Right atrium auricular region (tissue), 2 donors: ENCODE data around the gene ESRP2. TPM values are rescaled to one million over a fixed set of nuclear protein-coding genes. Genes with fewer than 3 reads are reported as not detected.
A peak's percentile ranks its signal among the peaks of the same experiment; 100 is the strongest.

Experiments
- DNase-seq: peaks from one replicate; pipeline ENCODE4 v3.0.0-alpha.2; 2019; ENCODE audit warnings: low spot score
- H3K27ac ChIP-seq, 2 donors: fragments of 200-600 bp; sonication (generic); 1 replicate in 1 of 2; 2 replicates in 1 of 2; pipeline ENCODE4 v1.5.1; 2016 to 2019
- H3K27me3 ChIP-seq, 2 donors: fragments of 200-600 bp; sonication (generic); one replicate each; pipeline versions ENCODE4 v1.5.1 to v1.6.0; 2017 to 2019
- H3K36me3 ChIP-seq: fragments of 200-600 bp; sonication (generic); one replicate; pipeline ENCODE4 v1.5.1; 2016
- H3K4me1 ChIP-seq, 2 donors: fragments of 200-600 bp; sonication (generic); one replicate each; pipeline versions ENCODE4 v1.5.1 to v1.6.0; 2017 to 2019
- H3K4me3 ChIP-seq, 2 donors: fragments of 200-600 bp; sonication (generic); 1 replicate in 1 of 2; 2 replicates in 1 of 2; pipeline ENCODE4 v1.5.1; 2017 to 2019; ENCODE audit warnings: mild to moderate bottlenecking in 1 of 2, moderate library complexity in 1 of 2
- H3K9me3 ChIP-seq, 2 donors: fragments of 200-600 bp; sonication (generic); one replicate each; pipeline ENCODE4 v1.5.1; 2019
- CTCF ChIP-seq, 2 donors: fragments of 200-600 bp; sonication (generic); IDR thresholded peaks; one replicate each; pipeline ENCODE4 v1.5.1; 2019; ENCODE audit warnings: antibody characterized with exemption in 2 of 2
- total RNA-seq, 2 donors: library from RNA; depleted of rRNA; stranded (reverse); fragments of >200 nt; gene quantifications; one replicate each; pipeline ENCODE4 v1.1.0, GENCODE V29; 2016

The ESRP2 gene
- total RNA-seq, 2 donors from 2014 or later = 0.59 to 1.2 TPM

DNA sequence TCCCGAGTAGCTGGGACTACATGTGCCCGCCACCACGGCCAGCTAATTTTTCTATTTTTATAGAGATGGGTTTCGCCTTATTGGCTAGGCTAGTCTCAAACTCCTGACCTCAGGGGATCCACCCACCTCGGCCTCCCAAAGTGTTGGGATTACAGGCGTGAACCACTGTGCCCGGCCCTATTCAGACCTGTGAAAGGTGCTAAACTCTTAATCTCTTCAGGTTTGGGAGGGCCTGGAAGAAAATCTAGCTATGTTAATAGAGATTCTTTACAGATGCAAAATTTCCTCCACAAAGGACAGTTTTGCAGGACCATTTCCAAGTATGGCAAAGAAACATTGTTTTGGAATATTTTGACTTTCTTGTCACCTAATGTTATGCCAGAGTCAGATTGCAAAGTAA lies 6.2 kb upstream of the ESRP2 start:
- no peak for DNase-seq
- H3K27ac ChIP-seq = no peak overlapping the region
- TF ChIP-seq CTCF (IDR thresholded peaks at IDR 0.05) = no peak
- no peaks in the 10 kb centered on the region for H3K36me3 ChIP-seq
- H3K4me3 ChIP-seq = no peak overlapping the region
- peaks cover 0 to 43% of the 10 kb centered on the region in 2 donors for H3K4me1 ChIP-seq
- no peaks in the 10 kb centered on the region for H3K27me3 ChIP-seq
- no peaks in the 10 kb centered on the region for H3K9me3 ChIP-seq

GRCh38 chr16:68238029-68238345 lies 2.1 kb upstream of the ESRP2 start:
- Histone ChIP-seq H3K9me3 (no peaks in the 10 kb centered on the region), H3K27me3 (no peaks in the 10 kb centered on the region), H3K36me3 (no peaks in the 10 kb centered on the region), H3K27ac (peak overlapping the region; percentile 80 to 87), H3K4me1 (peaks cover 0 to 48% of the 10 kb centered on the region in 2 donors), H3K4me3 (peak overlapping the region; percentile 56 to 61)
- TF ChIP-seq CTCF (IDR thresholded peaks at IDR 0.05) = no peak
- DNase-seq = no peak

- Histone ChIP-seq H3K36me3 (no peaks in the 10 kb centered on the region), H3K4me3 (peak overlapping the region; percentile 56 to 61), H3K27ac (peak overlapping the region; percentile 80 to 87), H3K9me3 (no peaks in the 10 kb centered on the region), H3K4me1 (peaks cover 0 to 48% of the 10 kb centered on the region in 2 donors), H3K27me3 (no peaks in the 10 kb centered on the region)
- DNase-seq = peak; percentile 99
- no peak for TF ChIP-seq CTCF (IDR thresholded peaks at IDR 0.05)
Measured at GRCh38 chr16:68237243-68238028, 1.5 kb upstream of the ESRP2 start.

DNA sequence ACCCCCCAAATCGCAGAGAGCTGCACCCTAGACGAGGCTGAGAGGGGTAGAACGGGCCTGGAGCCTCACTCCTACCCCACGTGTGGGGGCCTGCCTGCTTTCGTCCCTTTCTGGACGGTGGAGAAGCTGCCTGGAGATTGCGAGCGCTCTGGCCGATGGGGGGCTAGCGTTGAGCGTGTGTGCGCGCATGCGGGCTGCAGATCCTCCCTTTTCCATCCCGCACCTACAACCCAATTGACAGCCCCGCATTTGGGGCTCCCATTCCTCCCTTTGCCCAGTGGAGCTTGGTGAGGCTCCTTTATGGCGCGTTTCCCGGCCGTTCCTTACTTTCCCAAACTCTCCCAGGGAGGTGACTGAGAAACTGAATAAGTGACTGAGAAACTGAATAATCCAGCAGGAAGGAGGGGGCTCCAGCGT lies 907 bp upstream of the ESRP2 start:
- peaks cover 0 to 48% of the 10 kb centered on the region in 2 donors for H3K4me1 ChIP-seq
- H3K27ac ChIP-seq = peak overlapping the region; percentile 80 to 87
- no peak for DNase-seq
- no peaks in the 10 kb centered on the region for H3K36me3 ChIP-seq
- no peaks in the 10 kb centered on the region for H3K27me3 ChIP-seq
- no peak for TF ChIP-seq CTCF (IDR thresholded peaks at IDR 0.05)
- peak overlapping the region; percentile 56 to 61 for H3K4me3 ChIP-seq
- no peaks in the 10 kb centered on the region for H3K9me3 ChIP-seq

DNA sequence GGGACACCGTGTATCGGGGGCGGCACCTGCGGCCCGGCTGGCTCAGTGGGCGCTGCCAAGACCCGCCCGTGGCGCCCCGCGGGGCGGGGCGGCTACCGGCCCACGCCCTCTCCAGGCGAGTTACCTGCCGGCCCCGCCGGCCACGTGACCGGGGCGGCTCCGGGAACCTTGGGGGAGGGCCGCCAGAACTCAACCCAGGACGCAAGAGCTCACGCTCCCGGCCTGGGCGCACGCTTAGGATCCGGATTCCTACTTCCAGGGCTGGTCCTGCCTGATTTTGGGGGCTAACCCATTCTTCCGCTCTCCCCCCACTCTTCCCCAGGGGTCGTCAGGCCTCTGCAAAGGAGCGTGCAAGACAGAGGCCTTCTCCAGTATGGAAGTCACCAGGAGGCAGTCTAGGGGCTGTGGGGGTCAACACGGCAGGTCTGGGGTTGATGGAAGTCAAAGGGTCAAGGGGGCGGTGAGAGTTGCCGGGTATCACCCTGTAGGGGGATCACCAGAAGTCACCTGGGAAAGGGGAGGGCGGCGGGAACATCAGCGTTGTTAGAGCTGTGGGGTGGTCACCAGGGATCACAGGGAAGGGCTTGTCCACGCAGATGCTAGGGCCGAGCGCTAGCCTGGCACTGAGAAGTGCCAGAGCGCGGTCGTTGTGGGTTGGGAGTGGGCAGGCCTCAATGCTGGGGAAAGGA lies 354 bp upstream of the ESRP2 start:
- TF ChIP-seq CTCF (IDR thresholded peaks at IDR 0.05) = no peak
- DNase-seq = no peak
- peak overlapping the region; percentile 13 to 61 for H3K4me3 ChIP-seq
- no peaks in the 10 kb centered on the region for H3K9me3 ChIP-seq
- peak overlapping the region; percentile 80 to 87 for H3K27ac ChIP-seq
- H3K4me1 ChIP-seq = peaks cover 0 to 48% of the 10 kb centered on the region in 2 donors
- no peaks in the 10 kb centered on the region for H3K27me3 ChIP-seq
- H3K36me3 ChIP-seq = no peaks in the 10 kb centered on the region
